Activated CD4-positive, alpha-beta T cell treated with anti-CD3 and anti-CD28 coated beads, Interleukin-2, amount 10 ng/mL, durations not matched to agents 7 days and 5 days (primary cell): ENCODE data around the gene GAK. TPM values are rescaled to one million over a fixed set of nuclear protein-coding genes. Genes with fewer than 3 reads are reported as not detected.

Experiments
- CTCF ChIA-PET: fragments of 350-600 bp; sonication (Branson Sonifier 250); formaldehyde crosslinking; loops from one replicate; lab custom pipeline; 2021; ENCODE audit warnings: antibody characterized with exemption; lab: Charles Lee
- POLR2A ChIA-PET: fragments of 350-600 bp; sonication (Branson Sonifier 250); formaldehyde crosslinking; loops from one replicate; lab custom pipeline; 2021; ENCODE audit warnings: antibody characterized with exemption; lab: Charles Lee
- DNase-seq: peaks from one replicate; pipeline ENCODE4 v3.0.0-alpha.2; 2020
- H3K27ac Mint-ChIP-seq: one replicate; pipeline ENCODE4 v1.8.0; 2021; ENCODE audit warnings: mild to moderate bottlenecking, moderate library complexity, mixed read lengths
- H3K27me3 Mint-ChIP-seq: one replicate; pipeline ENCODE4 v1.8.0; 2021; ENCODE audit warnings: mixed read lengths
- H3K36me3 Mint-ChIP-seq: one replicate; pipeline ENCODE4 v1.8.0; 2021; ENCODE audit warnings: low read depth, mixed read lengths
- H3K4me1 Mint-ChIP-seq: one replicate; pipeline ENCODE4 v1.8.0; 2021; ENCODE audit warnings: mixed read lengths
- H3K4me3 Mint-ChIP-seq: one replicate; pipeline ENCODE4 v1.8.0; 2021; ENCODE audit warnings: mild to moderate bottlenecking, moderate library complexity, mixed read lengths
- H3K9me3 Mint-ChIP-seq: one replicate; pipeline ENCODE4 v1.8.0; 2021; ENCODE audit warnings: mixed read lengths
- total RNA-seq, 2 experiments: library from RNA; stranded (reverse); gene quantifications; one replicate each; pipeline ENCODE4 v1.2.3, GENCODE V29; 2021

The GAK gene
- total RNA-seq, 2 experiments from 2014 or later, result 133 to 148 TPM

- ChIA-PET CTCF (no interaction called here), POLR2A (no interaction called here)
- Mint-ChIP-seq H3K9me3 (no peaks in the 10 kb centered on the region), H3K4me3 (no peak overlapping the region), H3K4me1 (no peaks in the 10 kb centered on the region), H3K27ac (no peak overlapping the region), H3K27me3 (no peaks in the 10 kb centered on the region), H3K36me3 (peaks cover 2% of the 10 kb centered on the region)
- DNase-seq, result no peak
Measured at GRCh38 chr4:960140-960635, 28.1 kb upstream of the GAK start.

GRCh38 chr4:959338-960139, 27.4 kb upstream of the GAK start:
- POLR2A ChIA-PET, result no interaction called here
- H3K4me1 Mint-ChIP-seq, result no peaks in the 10 kb centered on the region
- H3K4me3 Mint-ChIP-seq, result no peak overlapping the region
- H3K36me3 Mint-ChIP-seq, result peaks cover 4% of the 10 kb centered on the region
- DNase-seq, result no peak
- no peaks in the 10 kb centered on the region for H3K9me3 Mint-ChIP-seq
- no peak overlapping the region for H3K27ac Mint-ChIP-seq
- CTCF ChIA-PET, result no interaction called here
- H3K27me3 Mint-ChIP-seq, result no peaks in the 10 kb centered on the region

GRCh38 chr4:958696-959337, 26.7 kb upstream of the GAK start:
- no peaks in the 10 kb centered on the region for H3K4me1 Mint-ChIP-seq
- no peak overlapping the region for H3K4me3 Mint-ChIP-seq
- no peak for DNase-seq
- no peaks in the 10 kb centered on the region for H3K27me3 Mint-ChIP-seq
- no peak overlapping the region for H3K27ac Mint-ChIP-seq
- H3K9me3 Mint-ChIP-seq, result no peaks in the 10 kb centered on the region
- peaks cover 4% of the 10 kb centered on the region for H3K36me3 Mint-ChIP-seq
- POLR2A ChIA-PET, result no interaction called here
- CTCF ChIA-PET, result no interaction called here

DNA sequence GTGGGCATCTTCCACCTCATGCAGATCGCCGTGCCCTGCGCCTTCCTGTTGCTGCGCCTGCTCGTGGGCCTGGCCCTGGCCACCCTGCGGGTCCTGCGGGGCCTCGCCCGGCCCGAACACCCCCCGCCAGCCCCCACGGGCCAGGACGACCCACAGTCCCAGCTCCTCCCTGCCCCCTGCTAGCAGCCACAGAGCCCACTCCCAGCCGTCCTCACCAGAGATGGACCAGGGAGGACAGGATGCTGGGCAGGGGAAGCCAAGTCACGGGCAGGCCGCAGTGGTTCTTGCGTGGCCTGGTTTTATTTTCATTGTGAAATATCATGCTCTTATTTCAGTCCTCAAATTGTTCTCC, 26.2 kb upstream of the GAK start:
- Mint-ChIP-seq H3K36me3 (peaks cover 4% of the 10 kb centered on the region), H3K27ac (no peak overlapping the region), H3K4me3 (no peak overlapping the region), H3K27me3 (no peaks in the 10 kb centered on the region), H3K9me3 (no peaks in the 10 kb centered on the region), H3K4me1 (no peaks in the 10 kb centered on the region)
- DNase-seq, result no peak
- POLR2A ChIA-PET, result no interaction called here
- CTCF ChIA-PET, result no interaction called here

- no peak for DNase-seq
- Mint-ChIP-seq H3K27ac (no peak overlapping the region), H3K9me3 (no peaks in the 10 kb centered on the region), H3K4me3 (no peak overlapping the region), H3K4me1 (no peaks in the 10 kb centered on the region), H3K27me3 (no peaks in the 10 kb centered on the region), H3K36me3 (peaks cover 4% of the 10 kb centered on the region)
- ChIA-PET POLR2A (no interaction called here), CTCF (no interaction called here)
Measured at GRCh38 chr4:957581-958313, 25.6 kb upstream of the GAK start.

GRCh38 chr4:957231-957580, 25.1 kb upstream of the GAK start:
- DNase-seq, result no peak
- Mint-ChIP-seq H3K27me3 (no peaks in the 10 kb centered on the region), H3K9me3 (no peaks in the 10 kb centered on the region), H3K27ac (no peak overlapping the region), H3K4me3 (no peak overlapping the region), H3K36me3 (peaks cover 4% of the 10 kb centered on the region), H3K4me1 (no peaks in the 10 kb centered on the region)
- CTCF ChIA-PET, result no interaction called here
- POLR2A ChIA-PET, result no interaction called here

DNA sequence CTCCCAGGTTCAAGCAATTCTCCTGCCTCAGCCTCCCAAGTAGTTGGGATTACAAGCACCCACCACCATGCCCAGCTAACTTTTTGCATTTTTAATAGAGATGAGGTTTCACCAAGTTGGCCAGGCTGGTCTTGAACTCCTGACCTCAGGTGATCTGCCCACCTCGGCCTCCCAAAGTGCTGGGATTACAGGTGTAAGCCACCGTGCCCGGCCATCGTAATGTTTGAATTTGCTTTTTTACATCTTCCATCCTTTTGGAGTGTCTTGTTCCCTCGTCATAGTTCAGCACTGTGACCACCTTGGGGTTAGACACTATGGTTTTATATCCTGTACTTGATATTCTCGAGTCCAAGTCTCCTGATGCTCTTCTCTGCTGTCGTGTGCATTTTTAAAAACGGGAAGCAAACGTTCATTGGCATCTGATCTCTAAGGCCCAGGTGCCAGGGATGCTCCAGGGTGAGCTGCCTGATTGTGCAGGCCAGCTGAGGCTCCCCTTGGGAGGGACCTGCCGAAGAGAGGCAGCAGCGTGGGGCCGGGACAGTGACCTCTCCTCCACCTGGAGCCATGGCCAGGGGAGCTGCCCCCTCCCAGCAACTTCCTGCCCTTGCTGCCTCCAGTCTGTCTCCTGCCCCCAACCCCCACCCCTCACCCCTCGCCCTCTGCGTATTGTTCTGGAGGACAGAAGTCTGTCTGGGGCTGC, 24.6 kb upstream of the GAK start:
- POLR2A ChIA-PET, result no interaction called here
- no peaks in the 10 kb centered on the region for H3K9me3 Mint-ChIP-seq
- H3K4me1 Mint-ChIP-seq, result no peaks in the 10 kb centered on the region
- no peak overlapping the region for H3K4me3 Mint-ChIP-seq
- no peak overlapping the region for H3K27ac Mint-ChIP-seq
- no peaks in the 10 kb centered on the region for H3K27me3 Mint-ChIP-seq
- H3K36me3 Mint-ChIP-seq, result peaks cover 4% of the 10 kb centered on the region
- CTCF ChIA-PET, result no interaction called here
- DNase-seq, result no peak

DNA sequence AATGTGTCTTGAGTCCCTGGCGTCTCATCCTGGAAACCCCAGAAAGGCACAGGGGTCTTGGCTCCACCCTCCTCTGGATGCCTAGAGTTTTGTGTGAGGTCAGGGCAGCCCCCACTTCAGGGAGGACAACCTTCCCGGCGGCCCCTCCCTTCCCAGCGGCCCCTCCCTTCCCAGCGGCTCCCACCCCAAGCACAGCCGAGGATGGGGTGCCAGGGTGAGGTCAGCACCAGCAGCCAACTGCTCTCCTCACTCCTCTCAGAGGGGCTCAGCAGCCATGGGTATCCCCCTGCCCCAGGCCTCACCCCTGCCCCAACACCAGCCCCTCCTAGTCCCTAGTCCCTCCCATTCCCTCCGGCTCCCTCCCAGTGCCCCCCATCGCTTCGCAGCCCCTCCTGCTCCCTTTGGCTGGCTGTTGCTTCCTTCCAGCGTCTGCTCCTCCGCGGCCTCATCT, 23.8 kb upstream of the GAK start:
- ChIA-PET POLR2A (no interaction called here), CTCF (no interaction called here)
- Mint-ChIP-seq H3K36me3 (peaks cover 4% of the 10 kb centered on the region), H3K4me1 (no peaks in the 10 kb centered on the region), H3K27ac (no peak overlapping the region), H3K9me3 (no peaks in the 10 kb centered on the region), H3K27me3 (no peaks in the 10 kb centered on the region), H3K4me3 (no peak overlapping the region)
- no peak for DNase-seq

DNA sequence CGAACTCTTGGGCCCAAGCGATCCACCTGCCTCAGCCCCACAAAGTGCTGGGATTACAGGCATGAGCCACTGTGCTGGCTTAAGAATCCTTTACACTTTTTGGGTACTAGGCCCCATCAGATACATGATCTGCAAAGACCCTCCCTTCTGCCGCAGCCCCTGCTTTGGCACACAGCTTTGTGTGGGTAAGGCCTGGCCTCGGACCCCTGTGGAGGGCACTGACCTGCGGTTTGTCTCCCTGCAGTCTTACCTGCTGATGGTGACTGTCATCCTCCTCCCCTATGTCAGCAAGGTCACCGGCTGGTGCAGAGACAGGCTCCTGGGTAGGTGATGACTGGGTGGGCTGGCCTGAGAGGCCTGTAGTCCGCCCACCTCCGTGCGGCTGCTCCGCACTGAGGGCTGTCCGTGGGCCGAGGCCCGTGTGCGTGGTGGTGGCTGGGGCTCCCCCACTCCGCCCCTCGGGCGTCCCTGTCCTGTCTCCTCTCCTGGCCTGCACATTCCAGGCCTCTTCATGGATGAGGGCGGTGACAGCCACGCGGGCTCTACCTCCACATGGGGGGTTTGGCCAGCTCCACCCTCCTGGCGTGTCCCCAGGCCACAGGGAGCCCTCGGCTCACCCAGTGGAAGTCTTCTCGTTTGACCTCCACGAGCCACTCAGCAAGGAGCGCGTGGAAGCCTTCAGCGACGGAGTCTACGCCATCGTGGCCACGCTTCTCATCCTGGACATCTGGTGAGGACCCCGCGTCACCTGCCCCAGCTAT, 23.2 kb upstream of the GAK start:
- ChIA-PET CTCF (no interaction called here), POLR2A (no interaction called here)
- Mint-ChIP-seq H3K36me3 (peaks cover 4% of the 10 kb centered on the region), H3K4me1 (no peaks in the 10 kb centered on the region), H3K27me3 (no peaks in the 10 kb centered on the region), H3K27ac (no peak overlapping the region), H3K9me3 (no peaks in the 10 kb centered on the region), H3K4me3 (no peak overlapping the region)
- DNase-seq, result no peak

DNA sequence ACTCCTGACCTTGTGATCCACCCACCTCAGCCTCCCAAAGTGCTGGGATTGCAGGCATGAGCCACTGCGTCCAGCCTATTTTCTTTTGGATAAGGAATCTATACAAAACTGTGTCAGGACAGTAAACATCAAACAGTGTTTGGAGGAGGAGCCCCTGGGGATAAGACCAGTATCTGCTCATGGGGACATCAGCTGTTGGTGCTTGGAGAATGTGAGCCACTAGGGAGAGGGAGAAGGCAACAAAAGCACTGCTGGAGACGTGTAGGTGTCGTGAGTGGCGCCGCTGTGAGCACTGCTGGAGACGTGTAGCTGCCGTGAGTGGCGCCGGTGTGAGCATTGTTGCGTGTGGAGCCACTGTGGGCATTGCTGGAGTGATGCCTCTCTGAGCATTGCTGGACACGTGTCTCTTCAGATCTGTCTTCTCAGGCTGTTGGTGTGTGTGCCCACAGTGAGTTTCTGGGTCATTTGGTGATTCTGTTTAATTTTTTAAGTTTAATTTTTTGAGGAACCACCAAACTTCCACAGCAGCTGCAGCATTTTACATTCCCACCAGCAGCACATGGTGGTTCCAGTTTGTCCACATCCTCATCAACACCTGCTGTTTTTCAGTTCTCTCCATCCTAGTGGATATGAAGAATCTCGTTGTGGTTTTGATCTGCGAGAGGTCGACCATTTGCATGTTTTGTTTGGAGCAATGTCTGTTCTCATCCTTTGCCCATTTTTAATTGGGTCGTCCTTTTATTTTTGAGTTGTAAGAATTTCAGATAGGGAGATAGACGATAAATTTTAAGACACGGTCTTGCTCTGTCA, 22.3 kb upstream of the GAK start:
- ChIA-PET CTCF (no interaction called here), POLR2A (no interaction called here)
- no peak overlapping the region for H3K27ac Mint-ChIP-seq
- H3K4me3 Mint-ChIP-seq, result no peak overlapping the region
- peaks cover 4% of the 10 kb centered on the region for H3K36me3 Mint-ChIP-seq
- no peak for DNase-seq
- no peaks in the 10 kb centered on the region for H3K27me3 Mint-ChIP-seq
- no peaks in the 10 kb centered on the region for H3K4me1 Mint-ChIP-seq
- no peaks in the 10 kb centered on the region for H3K9me3 Mint-ChIP-seq

DNA sequence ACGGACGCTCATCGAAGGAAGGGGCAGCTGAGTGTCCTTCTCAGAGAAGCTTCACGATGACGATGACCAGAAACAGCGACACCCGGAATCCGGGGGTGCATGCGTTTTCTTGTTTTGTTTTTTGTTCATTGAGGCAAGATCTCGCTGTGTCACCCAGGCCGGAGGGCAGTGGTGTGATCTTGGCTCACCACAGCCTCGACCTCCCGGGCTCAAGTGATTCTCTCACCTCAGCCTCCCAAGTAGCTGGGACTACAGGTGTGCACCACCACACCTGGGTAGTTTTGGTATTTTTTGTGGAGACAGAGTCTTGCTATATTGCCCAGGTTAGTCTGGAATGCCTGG, 21.4 kb upstream of the GAK start:
- POLR2A ChIA-PET, result no interaction called here
- Mint-ChIP-seq H3K4me3 (no peak overlapping the region), H3K4me1 (no peaks in the 10 kb centered on the region), H3K27me3 (no peaks in the 10 kb centered on the region), H3K36me3 (peaks cover 2% of the 10 kb centered on the region), H3K27ac (no peak overlapping the region), H3K9me3 (no peaks in the 10 kb centered on the region)
- no peak for DNase-seq
- CTCF ChIA-PET, result no interaction called here
